Gastroesophageal sphincter (tissue), 4 donors: Measurements from ENCODE around the gene LHB. TPM values are rescaled to one million over a fixed set of nuclear protein-coding genes. Genes with fewer than 3 reads are reported as not detected.

Source experiments
- ATAC-seq: fragments of 150-250 bp; one replicate; pipeline ENCODE4 v1.9.1; 2016; ENCODE audit warnings: mild to moderate bottlenecking, moderate library complexity
- H3K27ac ChIP-seq, 4 donors: fragments of 200-600 bp; sonication (generic) in 3 of 4; 1 replicate in 3 of 4; 2 replicates in 1 of 4; pipeline ENCODE4 v1.5.1; 2016 to 2019
- H3K27me3 ChIP-seq: fragments of 200-600 bp; sonication (generic); one replicate; pipeline ENCODE4 v1.5.1; 2019
- H3K36me3 ChIP-seq, 2 donors: fragments of 200-600 bp; sonication (generic); one replicate each; pipeline ENCODE4 v1.5.1; 2019; ENCODE audit warnings: control low read depth in 1 of 2
- H3K4me1 ChIP-seq, 3 donors: fragments of 200-600 bp; sonication (generic); 1 replicate in 2 of 3; 2 replicates in 1 of 3; pipeline ENCODE4 v1.5.1; 2016 to 2019; ENCODE audit warnings: control low read depth in 2 of 3
- H3K4me3 ChIP-seq, 2 donors: fragments of 200-600 bp; sonication (generic); one replicate each; pipeline ENCODE4 v1.5.1; 2019; ENCODE audit warnings: mild to moderate bottlenecking in 1 of 2, moderate library complexity in 1 of 2
- H3K9me3 ChIP-seq, 3 donors: fragments of 200-600 bp; sonication (generic); one replicate each; pipeline ENCODE4 v1.5.1; 2017 to 2019; ENCODE audit warnings: control low read depth in 2 of 3
- EP300 ChIP-seq: sonication (generic); formaldehyde crosslinking; IDR thresholded peaks from one replicate; pipeline ENCODE4 v1.6.1; 2017; ENCODE audit warnings: antibody characterized with exemption, mild to moderate bottlenecking
- POLR2A ChIP-seq, 2 donors: fragments of 450-650 bp; IDR thresholded peaks; one replicate each; pipeline ENCODE4 v1.6.1; 2017; ENCODE audit warnings: antibody characterized with exemption in 2 of 2, mild to moderate bottlenecking in 2 of 2, moderate library complexity in 1 of 2
- POLR2AphosphoS5 ChIP-seq: sonication (generic); formaldehyde crosslinking; IDR thresholded peaks from one replicate; pipeline ENCODE4 v1.6.1; 2017; ENCODE audit warnings: antibody characterized with exemption
- WGBS, 2 donors: methylation state at CpG; one replicate each; pipeline ENCODE4 v1.1.5; 2018; ENCODE audit warnings: low coverage in 1 of 2; 5-methylcytosine and 5-hydroxymethylcytosine counted together
- total RNA-seq, 4 donors: library from RNA; depleted of rRNA; stranded (reverse); fragments of >200 nt; gene quantifications; one replicate each; pipeline ENCODE4 v1.1.0, GENCODE V29; 2016
- TF ChIP-seq, protein P1 (sequence below), 4 experiments: fragments of 200-600 bp in 2 of 4; fragments of 450-650 bp in 2 of 4; sonication (generic) in 1 of 4; IDR thresholded peaks; one replicate each; pipeline ENCODE4 v1.5.1; 2017 to 2019; ENCODE audit warnings: antibody characterized with exemption in 4 of 4, mild to moderate bottlenecking in 2 of 4, moderate library complexity in 2 of 4

LHB gene
- not detected for total RNA-seq

DNA sequence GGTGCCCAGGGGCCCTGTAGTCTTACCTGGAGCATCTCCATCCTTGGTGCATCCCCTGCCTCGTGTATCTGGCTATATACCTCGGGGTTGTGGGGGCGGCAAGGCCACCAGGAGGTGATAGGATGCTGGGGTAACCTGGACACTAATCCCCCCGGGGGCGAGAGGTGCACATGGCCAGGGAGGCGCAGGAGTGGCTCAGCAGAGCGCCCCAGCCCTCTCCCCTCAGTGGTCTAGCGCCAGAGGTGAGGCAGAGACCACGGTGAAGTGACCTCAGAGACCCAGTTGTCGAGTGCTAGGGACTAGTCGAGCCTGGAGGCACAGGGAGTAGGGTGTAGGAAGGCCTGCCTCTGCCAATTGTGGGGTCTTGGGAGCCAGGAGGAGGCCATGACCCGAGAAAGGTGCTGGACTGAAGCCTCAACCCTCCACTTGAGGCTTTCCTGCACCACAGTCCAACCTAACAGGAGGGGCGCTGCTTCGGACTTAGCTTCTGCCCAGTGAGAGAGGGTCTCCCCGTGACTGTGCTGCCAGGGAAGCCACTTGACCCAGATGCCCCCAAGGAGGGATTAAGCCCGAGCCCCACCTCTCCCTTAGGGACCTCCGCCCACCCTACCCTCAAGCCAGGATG, at the start of gene LHB:
TSS of gene LHB (minus strand) at position 51 of the 625 bp plus-strand sequence. CDS start at position 41, 10 bp downstream.
- peak within 1 kb of the TSS; percentile 25 to 53 for H3K4me3 ChIP-seq
- H3K4me1 ChIP-seq, result peaks cover 0 to 27% (median 7%) of the 10 kb centered on the region in 3 donors
- WGBS, 2 donors, result 39% methylated on average over 3 of the region's 17 CpGs; no CpG with 5 or more reads in 1 of the 2 donors
- H3K27me3 ChIP-seq, result peaks cover 49% of the 10 kb centered on the region
- H3K36me3 ChIP-seq, result peaks cover 0 to 42% of the 10 kb centered on the region in 2 donors
- no peak for ATAC-seq
- no peak for TF ChIP-seq POLR2A (IDR thresholded peaks at IDR 0.05)
- no peak for TF ChIP-seq POLR2AphosphoS5
- TF ChIP-seq EP300, result no peak
- TF ChIP-seq, protein P1, sequence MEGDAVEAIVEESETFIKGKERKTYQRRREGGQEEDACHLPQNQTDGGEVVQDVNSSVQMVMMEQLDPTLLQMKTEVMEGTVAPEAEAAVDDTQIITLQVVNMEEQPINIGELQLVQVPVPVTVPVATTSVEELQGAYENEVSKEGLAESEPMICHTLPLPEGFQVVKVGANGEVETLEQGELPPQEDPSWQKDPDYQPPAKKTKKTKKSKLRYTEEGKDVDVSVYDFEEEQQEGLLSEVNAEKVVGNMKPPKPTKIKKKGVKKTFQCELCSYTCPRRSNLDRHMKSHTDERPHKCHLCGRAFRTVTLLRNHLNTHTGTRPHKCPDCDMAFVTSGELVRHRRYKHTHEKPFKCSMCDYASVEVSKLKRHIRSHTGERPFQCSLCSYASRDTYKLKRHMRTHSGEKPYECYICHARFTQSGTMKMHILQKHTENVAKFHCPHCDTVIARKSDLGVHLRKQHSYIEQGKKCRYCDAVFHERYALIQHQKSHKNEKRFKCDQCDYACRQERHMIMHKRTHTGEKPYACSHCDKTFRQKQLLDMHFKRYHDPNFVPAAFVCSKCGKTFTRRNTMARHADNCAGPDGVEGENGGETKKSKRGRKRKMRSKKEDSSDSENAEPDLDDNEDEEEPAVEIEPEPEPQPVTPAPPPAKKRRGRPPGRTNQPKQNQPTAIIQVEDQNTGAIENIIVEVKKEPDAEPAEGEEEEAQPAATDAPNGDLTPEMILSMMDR (IDR thresholded peaks at IDR 0.05), result no peak
- no peaks in the 10 kb centered on the region for H3K9me3 ChIP-seq
- H3K27ac ChIP-seq, result peak within 1 kb of the TSS in 1 of 4 donors; percentile 27

DNA sequence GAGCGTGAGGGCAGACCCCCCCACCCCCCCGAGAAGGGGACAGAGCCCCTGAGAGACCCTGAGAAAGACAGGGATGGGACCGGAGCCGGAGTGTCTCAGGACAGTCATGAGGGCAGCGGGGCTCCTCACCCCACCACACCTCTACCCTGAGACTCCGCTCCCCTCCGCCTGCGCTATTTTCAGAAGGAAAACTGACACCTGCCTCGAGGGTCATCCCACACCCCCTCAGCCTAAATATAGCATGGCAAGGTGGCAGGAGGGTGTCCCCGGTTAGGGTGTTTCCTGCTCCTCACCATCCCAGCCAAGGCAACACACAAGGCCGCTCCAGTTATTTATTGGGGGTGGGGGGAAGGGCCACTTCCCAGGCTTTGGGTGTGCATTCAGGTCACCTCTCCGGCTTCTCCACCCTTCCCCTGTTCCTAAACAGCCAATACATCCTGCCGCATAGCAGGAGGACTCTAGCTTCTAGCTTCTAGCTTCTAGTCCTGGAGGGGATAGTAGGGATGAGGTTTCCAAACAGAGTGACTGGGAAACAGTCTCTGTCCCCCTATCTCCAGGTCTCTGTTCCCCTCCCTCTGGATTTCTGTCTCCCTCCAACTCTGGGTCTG, 49.1 kb upstream of the LHB start:
- no peak for ATAC-seq
- WGBS, 2 donors, result 39 to 47% methylated on average over 5 of the region's 13 CpGs
- H3K36me3 ChIP-seq, result no peaks in the 10 kb centered on the region
- peaks cover 98% of the 10 kb centered on the region for H3K27me3 ChIP-seq
- peaks cover 0 to 11% (median 6%) of the 10 kb centered on the region in 3 donors for H3K4me1 ChIP-seq
- H3K27ac ChIP-seq, result no peak overlapping the region
- no peak overlapping the region for H3K4me3 ChIP-seq
- no peaks in the 10 kb centered on the region for H3K9me3 ChIP-seq
- TF ChIP-seq, protein P1 (IDR thresholded peaks at IDR 0.05), result no peak
- TF ChIP-seq POLR2A (IDR thresholded peaks at IDR 0.05) (no peak), EP300 (no peak), POLR2AphosphoS5 (no peak)

DNA sequence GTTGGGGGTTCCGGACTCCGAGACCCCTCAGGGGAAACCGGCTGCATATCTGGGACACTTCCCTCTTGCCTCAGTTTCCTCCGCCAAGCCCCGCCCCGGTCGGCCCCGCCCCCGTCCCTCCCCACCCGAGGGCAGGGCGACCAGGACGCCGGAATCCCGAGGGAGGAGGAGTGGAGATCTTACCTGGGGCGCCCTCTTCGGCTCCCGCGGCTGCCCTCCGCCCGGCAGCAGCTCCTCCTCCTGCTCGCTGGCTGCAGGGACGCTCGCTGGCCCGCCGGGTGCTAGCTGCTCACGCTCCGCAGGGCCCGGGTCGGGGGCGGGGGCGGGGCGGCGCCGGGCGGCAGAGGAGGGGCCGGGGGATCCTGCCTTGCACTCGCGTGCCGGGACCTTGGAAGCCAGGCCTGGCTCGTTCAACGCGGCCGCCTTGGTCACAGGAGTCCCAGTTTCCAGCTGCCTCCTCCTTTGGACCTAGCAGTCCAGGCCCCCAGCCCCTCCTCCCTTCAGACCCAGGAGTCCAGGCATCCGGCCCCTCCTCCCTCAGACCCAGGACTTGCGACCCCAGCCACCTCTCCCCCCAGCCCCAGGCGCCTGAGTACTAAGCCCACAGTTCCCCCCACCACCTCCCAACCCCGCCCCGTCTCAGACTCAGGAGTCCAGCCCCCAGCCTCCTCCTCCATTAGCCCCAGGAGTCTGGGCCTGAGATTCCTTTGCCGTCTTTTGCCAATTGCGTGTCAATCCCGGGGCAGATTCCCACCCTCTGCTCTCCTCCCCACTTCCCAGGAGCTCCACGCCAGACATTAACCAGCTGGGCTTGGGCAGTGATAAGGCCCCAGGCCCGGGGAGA, 48.1 kb upstream of the LHB start, which contains the start of gene NTF4:
TSS of gene NTF4 (minus strand) at position 51 of the 844 bp plus-strand sequence. CDS start 2,821 bp downstream, outside the sequence.
- no peak for TF ChIP-seq EP300
- no peak for TF ChIP-seq POLR2A (IDR thresholded peaks at IDR 0.05)
- TF ChIP-seq POLR2AphosphoS5, result no peak
- TF ChIP-seq, protein P1 (IDR thresholded peaks at IDR 0.05), result no peak
- WGBS, 2 donors, result 18 to 20% methylated on average over 1 to 4 of the region's 53 CpGs
- Histone ChIP-seq H3K4me1 (peaks cover 0 to 11% (median 6%) of the 10 kb centered on the region in 3 donors), H3K27ac (no peak within 1 kb of the TSS), H3K9me3 (no peaks in the 10 kb centered on the region), H3K36me3 (no peaks in the 10 kb centered on the region), H3K4me3 (peak within 1 kb of the TSS in 1 of 2 donors; percentile 22), H3K27me3 (peaks cover 90% of the 10 kb centered on the region)
- no peak for ATAC-seq

DNA sequence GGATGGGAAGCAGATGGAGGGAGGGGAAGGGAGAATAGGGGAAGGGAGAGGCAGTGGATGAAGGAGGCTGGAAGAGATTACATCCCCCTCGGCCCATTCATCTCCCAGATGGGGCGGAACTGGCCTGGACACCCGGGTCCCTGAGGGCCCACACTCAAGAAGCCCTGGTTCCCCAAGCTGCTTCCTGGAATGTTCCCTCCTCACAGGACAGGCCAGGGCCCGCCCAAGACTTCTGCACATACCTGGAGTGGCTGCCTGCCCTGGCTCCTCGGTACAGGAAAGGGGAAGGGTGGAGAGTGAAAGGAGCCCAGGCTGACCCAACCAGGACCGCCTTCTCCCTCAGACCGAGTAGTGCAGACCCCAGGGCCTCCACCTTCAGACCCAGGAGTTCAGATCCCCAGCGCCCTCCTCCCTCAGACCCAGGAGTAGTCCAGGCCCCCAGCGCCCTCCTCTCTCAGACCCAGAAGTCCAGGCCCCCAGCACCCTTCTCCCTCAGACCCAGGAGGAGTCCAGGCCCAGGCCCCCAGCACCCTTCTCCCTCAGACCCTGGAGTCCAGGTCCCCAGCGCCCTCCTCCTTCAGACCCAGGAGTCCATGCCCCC, 47.2 kb upstream of the LHB start:
- Histone ChIP-seq H3K9me3 (no peaks in the 10 kb centered on the region), H3K27me3 (peaks cover 87% of the 10 kb centered on the region), H3K36me3 (no peaks in the 10 kb centered on the region), H3K4me1 (peaks cover 0 to 11% (median 6%) of the 10 kb centered on the region in 3 donors), H3K27ac (no peak overlapping the region), H3K4me3 (no peak overlapping the region)
- no peak for TF ChIP-seq EP300
- TF ChIP-seq, protein P1 (IDR thresholded peaks at IDR 0.05), result no peak
- no peak for ATAC-seq
- 52% methylated on average over 4 of the region's 10 CpGs; no CpG with 5 or more reads in 1 of the 2 donors for WGBS, 2 donors
